Stomach (tissue), 4 donors: ENCODE results near the gene DCST1.

Source experiments
- CTCF ChIP-seq, 7 experiments: fragments of 450-650 bp in 4 of 7; fragments of 200-600 bp in 3 of 7; sonication (generic) in 3 of 7; IDR thresholded peaks; one replicate each; pipeline ENCODE4 v1.5.1; 2016 to 2019; ENCODE audit warnings: antibody characterized with exemption in 7 of 7, control low read depth in 2 of 7, mild to moderate bottlenecking in 1 of 7
- POLR2A ChIP-seq, 4 donors: fragments of 450-650 bp; IDR thresholded peaks; one replicate each; pipeline ENCODE4 v1.6.1; 2016; ENCODE audit warnings: antibody characterized with exemption in 4 of 4, control low read depth in 2 of 4, mild to moderate bottlenecking in 1 of 4, moderate library complexity in 1 of 4

- TF ChIP-seq CTCF (IDR thresholded peaks at IDR 0.05) = no peak
- TF ChIP-seq POLR2A (IDR thresholded peaks at IDR 0.05) = no peak
Observed at GRCh38 chr1:155064832-155065429, 31.3 kb downstream of the DCST1 start.
